Measurements from ENCODE around the gene ITGAE.
A peak's percentile ranks its signal among the peaks of the same experiment; 100 is the strongest.
"Not testable (repeated sequence)": the region's sequence is repeated elsewhere in the genome, so short reads cannot be mapped to it uniquely, and the experiment has no call there.

Gene ITGAE

DNA sequence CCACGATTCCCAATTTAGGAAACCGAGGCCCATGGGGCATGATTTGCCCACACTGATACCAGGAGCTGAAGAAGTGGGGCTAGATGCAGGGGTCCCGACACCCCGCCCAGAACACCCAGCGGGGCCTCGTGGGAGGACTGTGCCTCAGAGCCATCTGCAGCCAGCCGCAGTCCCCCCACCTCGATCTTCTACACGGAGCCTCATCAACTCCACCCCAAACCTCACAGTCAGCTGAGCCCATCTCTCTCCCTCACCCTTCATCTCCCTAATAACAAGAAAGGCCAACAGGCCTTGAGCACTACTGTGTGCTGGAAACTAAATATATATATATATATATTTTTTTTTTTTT lies 4.2 kb downstream of the ITGAE start:
- FAIRE-seq (no peak), DNase-seq (ENCODE audit: insufficient read length, low spot score) (no peak)
- TF ChIP-seq POLR2A (IDR thresholded peaks at IDR 0.05; ENCODE audit: low read depth, low read length) (no peak), SPI1 (IDR thresholded peaks at IDR 0.05; ENCODE audit: low read depth, low read length) (no peak), POU2F2 (IDR thresholded peaks at IDR 0.05; ENCODE audit: low read depth, low read length) (no peak), POLR2AphosphoS5 (IDR thresholded peaks at IDR 0.05; ENCODE audit: low read depth, low read length) (no peak), PAX5 (IDR thresholded peaks at IDR 0.05; ENCODE audit: insufficient read depth, low read length, severe bottlenecking) (no peak), TAF1 (IDR thresholded peaks at IDR 0.05; ENCODE audit: low read depth, low read length) (no peak)

DNA sequence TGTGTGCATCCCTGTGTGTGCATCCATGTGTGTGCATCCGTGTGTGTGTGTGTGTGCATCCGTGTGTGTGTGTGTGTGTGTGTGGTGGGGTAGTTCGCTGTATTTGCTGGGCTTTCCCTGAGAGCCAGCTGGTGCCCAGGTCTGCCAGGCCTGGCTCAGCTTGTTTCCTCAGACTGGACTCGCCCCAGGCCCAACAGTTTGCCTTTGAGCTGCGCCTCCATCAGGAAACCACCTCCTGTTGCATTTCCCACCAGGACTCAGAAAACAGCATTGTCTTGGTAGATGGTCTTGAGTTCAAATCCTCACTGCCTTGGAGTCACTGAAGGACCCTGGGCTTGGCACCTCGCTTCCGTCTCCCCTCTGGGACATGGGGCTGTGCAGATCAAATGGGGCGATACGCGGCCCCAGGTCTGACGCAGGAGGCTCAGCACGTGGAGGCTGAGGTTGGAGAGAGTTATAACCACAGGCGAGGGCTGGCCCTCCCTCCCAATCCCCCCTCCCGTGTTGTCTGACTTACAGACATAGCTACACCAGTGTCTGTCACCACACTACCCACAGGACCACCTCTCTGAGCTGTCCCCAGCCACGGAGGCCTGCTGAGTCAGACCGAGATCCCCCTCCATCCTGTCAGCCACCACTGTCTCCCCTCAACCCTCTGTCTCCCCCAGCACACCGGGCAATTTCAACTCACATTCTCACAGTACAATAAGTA lies 4.7 kb downstream of the ITGAE start:
- no peak for FAIRE-seq
- TF ChIP-seq POLR2A (IDR thresholded peaks at IDR 0.05; ENCODE audit: low read depth, low read length) (no peak), PAX5 (IDR thresholded peaks at IDR 0.05; ENCODE audit: insufficient read depth, low read length, severe bottlenecking) (no peak), POLR2AphosphoS5 (IDR thresholded peaks at IDR 0.05; ENCODE audit: low read depth, low read length) (no peak), POU2F2 (IDR thresholded peaks at IDR 0.05; ENCODE audit: low read depth, low read length) (no peak), TAF1 (IDR thresholded peaks at IDR 0.05; ENCODE audit: low read depth, low read length) (no peak)
- peak; percentile 58 for DNase-seq (ENCODE audit: insufficient read length, low spot score)

DNA sequence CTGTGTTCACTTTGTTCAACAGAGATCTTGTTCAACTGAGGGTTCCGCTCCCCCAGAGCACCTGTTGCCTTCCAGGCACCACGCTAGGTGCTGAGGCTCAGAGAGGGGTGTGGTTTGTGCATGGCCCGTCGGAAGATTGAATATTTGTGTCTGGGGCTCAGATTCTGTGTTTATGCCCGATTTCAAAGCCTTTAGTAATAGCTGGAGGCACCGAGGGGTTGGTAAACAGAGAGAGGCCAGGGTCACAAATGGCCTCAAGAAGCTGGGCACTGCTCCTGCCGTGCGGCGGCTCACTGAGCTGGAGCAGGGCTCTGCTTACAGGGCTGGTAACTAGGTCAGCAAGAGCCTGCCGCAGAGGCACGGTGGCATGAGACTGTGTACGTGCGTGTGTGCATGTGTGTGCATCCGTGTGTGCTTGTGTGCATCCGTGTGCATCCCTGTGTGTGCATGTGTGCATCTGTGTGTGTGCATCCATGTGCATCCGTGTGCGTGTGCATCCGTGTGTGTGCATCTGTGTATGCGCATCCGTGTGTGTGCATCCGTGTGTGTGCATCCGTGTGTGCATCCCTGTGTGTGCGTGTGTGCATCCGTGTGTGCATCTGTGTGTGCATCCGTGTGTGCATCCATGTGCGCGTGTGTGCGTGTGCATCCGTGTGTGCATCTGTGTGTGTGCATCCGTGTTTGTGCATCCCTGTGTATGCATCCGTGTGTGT lies 5.4 kb downstream of the ITGAE start:
- FAIRE-seq (peak; percentile 31), DNase-seq (ENCODE audit: insufficient read length, low spot score) (no peak)
- no peak for TF ChIP-seq SPI1 (IDR thresholded peaks at IDR 0.05; ENCODE audit: low read depth, low read length)
- no peak for TF ChIP-seq POLR2A (IDR thresholded peaks at IDR 0.05; ENCODE audit: low read depth, low read length)
- TF ChIP-seq PAX5 (IDR thresholded peaks at IDR 0.05; ENCODE audit: insufficient read depth, low read length, severe bottlenecking), result no peak
- TF ChIP-seq POLR2AphosphoS5 (IDR thresholded peaks at IDR 0.05; ENCODE audit: low read depth, low read length), result no peak
- no peak for TF ChIP-seq POU2F2 (IDR thresholded peaks at IDR 0.05; ENCODE audit: low read depth, low read length)
- no peak for TF ChIP-seq TAF1 (IDR thresholded peaks at IDR 0.05; ENCODE audit: low read depth, low read length)

DNA sequence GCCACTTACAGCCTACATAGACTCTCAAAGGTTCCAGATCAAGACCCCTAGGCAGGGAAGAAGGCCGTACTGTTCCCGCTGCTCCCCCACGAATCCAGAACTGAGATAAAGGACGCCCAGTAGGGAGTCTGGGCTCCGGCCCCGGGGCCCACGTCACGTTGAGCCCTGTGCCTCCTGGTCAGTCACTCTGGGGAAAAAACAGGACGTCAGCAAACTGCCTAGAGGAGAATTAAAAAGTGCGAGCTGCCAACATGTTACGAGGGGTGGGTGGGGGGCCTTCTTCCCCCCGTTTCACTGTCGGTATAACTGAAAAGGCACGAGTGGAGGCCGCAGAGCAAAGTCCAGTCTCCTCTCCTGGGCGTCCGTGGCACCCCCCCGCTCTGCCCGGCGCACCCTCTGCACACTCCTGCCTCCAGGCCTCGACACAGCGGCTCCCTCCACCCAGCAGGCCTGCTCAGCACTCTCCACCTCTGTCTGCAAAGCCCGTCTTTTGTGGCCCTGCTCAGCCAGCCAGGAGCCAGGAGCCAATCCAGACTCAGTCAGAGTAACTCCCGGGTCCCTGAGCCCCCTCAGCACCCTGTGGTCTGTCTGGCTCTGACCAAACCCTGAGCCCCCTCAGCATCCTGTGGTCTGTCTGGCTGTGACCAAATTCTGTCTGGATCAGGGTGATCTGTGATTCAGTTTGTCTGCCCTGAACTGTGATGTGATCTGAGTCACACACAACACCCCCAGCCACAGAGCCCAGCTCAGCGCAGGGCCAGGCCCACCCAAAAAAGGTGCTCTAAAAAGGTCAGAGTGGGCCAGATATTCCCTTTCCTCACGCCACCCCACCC lies 6.2 kb downstream of the ITGAE start:
- DNase-seq (ENCODE audit: insufficient read length, low spot score) (no peak), FAIRE-seq (no peak)
- TF ChIP-seq TAF1 (IDR thresholded peaks at IDR 0.05; ENCODE audit: low read depth, low read length) (no peak), SPI1 (IDR thresholded peaks at IDR 0.05; ENCODE audit: low read depth, low read length) (no peak), POU2F2 (IDR thresholded peaks at IDR 0.05; ENCODE audit: low read depth, low read length) (no peak), POLR2AphosphoS5 (IDR thresholded peaks at IDR 0.05; ENCODE audit: low read depth, low read length) (no peak), PAX5 (IDR thresholded peaks at IDR 0.05; ENCODE audit: insufficient read depth, low read length, severe bottlenecking) (no peak), POLR2A (IDR thresholded peaks at IDR 0.05; ENCODE audit: low read depth, low read length) (no peak)

DNA sequence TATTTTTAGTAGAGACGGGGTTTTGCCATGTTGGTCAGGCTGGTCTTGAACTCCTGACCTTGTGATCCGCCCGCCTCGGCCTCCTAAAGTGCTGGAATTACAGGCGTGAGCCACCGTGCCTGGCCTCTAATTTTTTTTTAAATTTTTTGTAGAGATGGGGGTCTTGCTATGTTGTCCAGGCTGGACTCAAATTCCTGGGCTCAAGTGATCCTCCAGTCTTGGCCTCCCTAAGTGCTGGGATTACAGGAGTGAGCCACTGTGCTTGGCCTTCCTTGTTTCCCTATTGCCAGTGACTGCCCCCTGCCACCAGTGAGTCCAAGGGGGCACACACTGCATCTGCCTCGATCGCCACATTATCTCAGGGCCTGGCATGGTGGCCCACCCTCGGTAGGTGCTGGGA lies 6.8 kb downstream of the ITGAE start:
- DNase-seq (ENCODE audit: insufficient read length, low spot score); FAIRE-seq: not testable (repeated sequence)

DNA sequence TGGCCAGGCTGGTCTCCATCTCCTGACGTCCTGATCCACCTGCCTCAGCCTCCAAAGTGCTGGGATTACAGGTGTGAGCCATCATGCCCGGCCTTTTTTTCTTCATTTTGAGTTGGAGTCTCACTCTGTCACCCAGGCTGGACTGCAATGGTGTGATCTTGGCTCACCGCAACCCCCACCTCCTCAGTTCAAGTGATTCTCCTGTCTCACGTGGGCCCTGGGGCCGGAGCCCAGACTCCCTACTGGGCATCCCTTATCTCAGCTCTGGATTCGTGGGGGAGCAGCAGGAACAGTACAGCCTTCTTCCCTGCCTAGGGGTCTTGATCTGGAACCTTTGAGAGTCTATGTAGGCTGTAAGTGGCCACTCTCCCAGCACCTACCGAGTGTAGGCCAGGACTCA lies 7.7 kb downstream of the ITGAE start:
- not testable (repeated sequence) for DNase-seq (ENCODE audit: insufficient read length, low spot score); FAIRE-seq

DNA sequence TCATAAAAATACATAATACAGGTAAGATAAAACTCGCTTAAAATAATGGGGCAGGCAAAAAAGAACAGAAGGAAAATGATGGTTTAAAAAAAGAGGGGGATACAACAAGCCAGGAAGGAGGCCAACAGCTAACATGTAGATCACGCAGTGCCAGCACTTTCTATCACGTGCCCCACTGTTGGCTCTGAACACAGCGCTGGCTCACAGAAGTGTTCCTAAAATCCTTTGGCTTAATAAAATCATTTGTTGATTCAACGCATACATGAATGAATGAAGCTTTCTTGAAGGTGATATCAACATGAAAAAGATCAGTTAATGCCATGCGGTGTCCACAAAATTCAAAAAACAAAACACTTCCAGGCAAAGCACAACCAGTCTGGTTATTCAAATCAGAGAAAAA lies 8.5 kb downstream of the ITGAE start:
- no peak for FAIRE-seq
- DNase-seq (ENCODE audit: insufficient read length, low spot score), result no peak
- TF ChIP-seq TAF1 (IDR thresholded peaks at IDR 0.05; ENCODE audit: low read depth, low read length), result no peak
- no peak for TF ChIP-seq POU2F2 (IDR thresholded peaks at IDR 0.05; ENCODE audit: low read depth, low read length)
- no peak for TF ChIP-seq PAX5 (IDR thresholded peaks at IDR 0.05; ENCODE audit: insufficient read depth, low read length, severe bottlenecking)
- TF ChIP-seq SPI1 (IDR thresholded peaks at IDR 0.05; ENCODE audit: low read depth, low read length), result no peak
- no peak for TF ChIP-seq POLR2AphosphoS5 (IDR thresholded peaks at IDR 0.05; ENCODE audit: low read depth, low read length)
- no peak for TF ChIP-seq POLR2A (IDR thresholded peaks at IDR 0.05; ENCODE audit: low read depth, low read length)

DNA sequence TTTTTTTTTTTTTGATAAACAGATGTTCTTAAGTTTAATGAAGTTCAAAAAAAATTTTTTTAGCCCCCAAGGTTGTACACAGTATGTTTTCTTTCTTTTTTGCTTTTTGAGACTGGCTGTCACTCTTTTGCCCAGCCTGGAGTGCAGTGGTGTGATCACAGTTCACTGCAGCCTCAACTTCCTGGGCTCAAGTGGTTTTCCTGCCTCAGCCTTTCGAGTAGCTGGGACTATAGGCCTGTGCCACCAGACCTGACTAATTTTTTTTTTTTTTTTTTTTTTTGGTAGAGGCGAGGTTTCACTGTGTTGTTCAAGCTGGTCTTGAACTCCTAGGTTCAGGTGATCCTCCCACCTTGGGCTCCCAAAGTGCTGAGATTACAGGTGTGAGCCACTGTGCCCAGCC lies 12.8 kb downstream of the ITGAE start:
- TF ChIP-seq POU2F2 (IDR thresholded peaks at IDR 0.05; ENCODE audit: low read depth, low read length), result no peak
- TF ChIP-seq SPI1 (IDR thresholded peaks at IDR 0.05; ENCODE audit: low read depth, low read length), result no peak
- TF ChIP-seq TAF1 (IDR thresholded peaks at IDR 0.05; ENCODE audit: low read depth, low read length), result no peak
- DNase-seq (ENCODE audit: insufficient read length, low spot score) (no peak), FAIRE-seq (no peak)

DNA sequence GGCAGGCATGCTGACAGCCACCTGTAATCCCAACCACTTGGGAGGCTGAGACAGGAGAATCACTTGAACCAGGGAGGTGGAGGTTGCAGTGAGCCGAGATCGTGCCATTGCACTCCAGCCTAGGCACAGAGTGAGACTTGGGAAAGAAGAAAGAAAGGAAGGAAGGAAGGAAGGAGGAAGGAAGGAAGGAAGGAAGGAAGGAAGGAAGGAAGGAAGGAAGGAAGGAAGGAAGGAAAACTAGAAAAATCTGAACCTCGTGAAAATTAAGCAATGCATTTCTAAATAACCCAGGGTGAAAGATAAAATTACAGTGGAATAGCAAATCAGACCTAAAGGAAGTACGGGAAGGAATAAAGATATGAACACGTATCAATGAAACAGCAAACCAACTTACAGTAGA lies 15.7 kb downstream of the ITGAE start:
- FAIRE-seq; DNase-seq (ENCODE audit: insufficient read length, low spot score): not testable (repeated sequence)

DNA sequence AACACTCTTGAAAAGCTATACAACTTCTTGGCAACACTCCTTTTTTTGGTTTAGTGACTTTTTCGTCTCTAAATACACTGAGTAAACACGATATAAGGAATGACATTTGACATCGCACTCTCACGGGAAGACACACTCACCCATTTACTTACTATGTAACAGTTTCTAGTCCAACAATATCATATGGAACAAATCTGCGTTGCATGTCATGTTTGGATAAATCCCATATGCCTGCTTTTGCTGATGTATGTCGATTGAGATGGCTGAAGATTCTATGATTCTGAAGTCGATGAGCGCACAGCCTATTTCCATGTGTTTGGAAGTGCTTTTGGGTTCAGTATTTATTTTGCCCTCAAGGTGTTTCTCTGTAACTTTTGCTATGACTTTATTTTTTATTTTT lies 18.2 kb downstream of the ITGAE start:
- no peak for TF ChIP-seq SPI1 (IDR thresholded peaks at IDR 0.05; ENCODE audit: low read depth, low read length)
- TF ChIP-seq PAX5 (IDR thresholded peaks at IDR 0.05; ENCODE audit: insufficient read depth, low read length, severe bottlenecking), result no peak
- TF ChIP-seq POLR2A (IDR thresholded peaks at IDR 0.05; ENCODE audit: low read depth, low read length), result no peak
- no peak for TF ChIP-seq POU2F2 (IDR thresholded peaks at IDR 0.05; ENCODE audit: low read depth, low read length)
- no peak for TF ChIP-seq POLR2AphosphoS5 (IDR thresholded peaks at IDR 0.05; ENCODE audit: low read depth, low read length)
- no peak for TF ChIP-seq TAF1 (IDR thresholded peaks at IDR 0.05; ENCODE audit: low read depth, low read length)
- DNase-seq (ENCODE audit: insufficient read length, low spot score), result no peak
- FAIRE-seq, result no peak
